Measurements from ENCODE around the gene OR9Q1. TPM values are rescaled to one million over a fixed set of nuclear protein-coding genes. Genes with fewer than 3 reads are reported as not detected.
A peak's percentile ranks its signal among the peaks of the same experiment; 100 is the strongest.
"Not testable (repeated sequence)": the region's sequence is repeated elsewhere in the genome, so short reads cannot be mapped to it uniquely, and the experiment has no call there.

The OR9Q1 gene
- not detected in 2 replicates for total RNA-seq (2014; rRNA removed; shearing (Covaris generic))

GRCh38 chr11:58023435-58023931, at the start of gene OR9Q1:
Gene OR9Q1 (plus strand): TSS chr11:58023881. CDS start chr11:58179445, 155,564 bp downstream.
- H3K4me1 ChIP-seq = peaks cover 30% of the 10 kb centered on the region
- H3K4me3 ChIP-seq = 0 out of 2 replicates have a peak within 1 kb of the TSS, but pooled peaks have one; percentile 5
- peak within 1 kb of the TSS; percentile 41 for H3K27ac ChIP-seq

GRCh38 chr11:57974132-57974531, 49.5 kb upstream of the OR9Q1 start:
- no peaks in the 10 kb centered on the region for H3K27me3 ChIP-seq
- DNase-seq = peak in 1 of 2 experiments; percentile 37
- H3K4me1 ChIP-seq = peaks cover 29% of the 10 kb centered on the region
- H3K4me3 ChIP-seq = no peak overlapping the region
- peak overlapping the region; percentile 86 for H3K27ac ChIP-seq
- H3K9me3 ChIP-seq (replicated peaks) = no peaks in the 10 kb centered on the region
- H3K36me3 ChIP-seq = no peaks in the 10 kb centered on the region

More at GRCh38 chr11:58023435-58023931, at the start of gene OR9Q1:
- Histone ChIP-seq H3K36me3 (no peaks in the 10 kb centered on the region), H3K9me3 (replicated peaks) (no peaks in the 10 kb centered on the region), H3K27me3 (no peaks in the 10 kb centered on the region)
- DNase-seq = no peak

- peak; percentile 98 to 99 for DNase-seq
- Histone ChIP-seq H3K27ac (peak overlapping the region; percentile 86), H3K36me3 (no peaks in the 10 kb centered on the region), H3K9me3 (replicated peaks) (no peaks in the 10 kb centered on the region), H3K27me3 (no peaks in the 10 kb centered on the region), H3K4me3 (no peak overlapping the region), H3K4me1 (peaks cover 38% of the 10 kb centered on the region)
Measured at GRCh38 chr11:57974848-57975601, 48.7 kb upstream of the OR9Q1 start.

GRCh38 chr11:57977709-57978108, 46.0 kb upstream of the OR9Q1 start:
- H3K36me3 ChIP-seq = no peaks in the 10 kb centered on the region
- DNase-seq = no peak
- H3K9me3 ChIP-seq (replicated peaks) = peaks cover 5% of the 10 kb centered on the region; the same call in 1 of the 2 replicates
- H3K27me3 ChIP-seq = no peaks in the 10 kb centered on the region
- peaks cover 38% of the 10 kb centered on the region for H3K4me1 ChIP-seq
- no peak overlapping the region for H3K27ac ChIP-seq
- H3K4me3 ChIP-seq = no peak overlapping the region

GRCh38 chr11:57978686-57979531, 44.8 kb upstream of the OR9Q1 start:
- no peak for DNase-seq
- H3K27ac ChIP-seq = no peak overlapping the region
- peaks cover 41% of the 10 kb centered on the region for H3K4me1 ChIP-seq
- no peaks in the 10 kb centered on the region for H3K36me3 ChIP-seq
- H3K27me3 ChIP-seq = no peaks in the 10 kb centered on the region
- H3K9me3 ChIP-seq (replicated peaks) = peaks cover 5% of the 10 kb centered on the region; the same call in 1 of the 2 replicates
- no peak overlapping the region for H3K4me3 ChIP-seq

- Histone ChIP-seq H3K4me3 (no peak overlapping the region), H3K4me1 (peaks cover 36% of the 10 kb centered on the region), H3K36me3 (no peaks in the 10 kb centered on the region), H3K27me3 (no peaks in the 10 kb centered on the region), H3K27ac (no peak overlapping the region), H3K9me3 (replicated peaks) (peaks cover 5% of the 10 kb centered on the region; the same call in 1 of the 2 replicates)
- DNase-seq = no peak
Measured at GRCh38 chr11:57979532-57980079, 44.1 kb upstream of the OR9Q1 start.

- DNase-seq = peak in 1 of 2 experiments; percentile 43
- H3K4me1 ChIP-seq = peaks cover 35% of the 10 kb centered on the region
- no peak overlapping the region for H3K27ac ChIP-seq
- H3K36me3 ChIP-seq = no peaks in the 10 kb centered on the region
- H3K27me3 ChIP-seq = no peaks in the 10 kb centered on the region
- H3K4me3 ChIP-seq = no peak overlapping the region
- H3K9me3 ChIP-seq (replicated peaks) = peaks cover 5% of the 10 kb centered on the region; the same call in 1 of the 2 replicates
Measured at GRCh38 chr11:57980201-57980600, 43.5 kb upstream of the OR9Q1 start.

- no peak for DNase-seq
- H3K9me3 ChIP-seq (replicated peaks) = peaks cover 5% of the 10 kb centered on the region; the same call in 1 of the 2 replicates
- no peak overlapping the region for H3K4me3 ChIP-seq
- no peaks in the 10 kb centered on the region for H3K27me3 ChIP-seq
- no peaks in the 10 kb centered on the region for H3K36me3 ChIP-seq
- H3K4me1 ChIP-seq = peaks cover 28% of the 10 kb centered on the region
- no peak overlapping the region for H3K27ac ChIP-seq
Measured at GRCh38 chr11:57981536-57981935, 42.1 kb upstream of the OR9Q1 start.

GRCh38 chr11:57982776-57983175, 40.9 kb upstream of the OR9Q1 start:
- Histone ChIP-seq H3K9me3 (replicated peaks) (peaks cover 5% of the 10 kb centered on the region; the same call in 1 of the 2 replicates), H3K27ac (no peak overlapping the region), H3K4me3 (no peak overlapping the region), H3K4me1 (peaks cover 28% of the 10 kb centered on the region), H3K27me3 (no peaks in the 10 kb centered on the region), H3K36me3 (no peaks in the 10 kb centered on the region)
- peak; percentile 51 to 71 for DNase-seq

GRCh38 chr11:57983191-57983590, 40.5 kb upstream of the OR9Q1 start:
- DNase-seq = no peak
- H3K9me3 ChIP-seq (replicated peaks) = peaks cover 5% of the 10 kb centered on the region; the same call in 1 of the 2 replicates
- no peak overlapping the region for H3K4me3 ChIP-seq
- H3K36me3 ChIP-seq = no peaks in the 10 kb centered on the region
- H3K4me1 ChIP-seq = peaks cover 28% of the 10 kb centered on the region
- no peak overlapping the region for H3K27ac ChIP-seq
- H3K27me3 ChIP-seq = no peaks in the 10 kb centered on the region

- H3K27ac ChIP-seq = not testable (repeated sequence)
Measured at GRCh38 chr11:57999523-57999922, 24.2 kb upstream of the OR9Q1 start.

GRCh38 chr11:58000021-58000420, 23.7 kb upstream of the OR9Q1 start:
- H3K27ac ChIP-seq = not testable (repeated sequence)

More at GRCh38 chr11:57999523-57999922, 24.2 kb upstream of the OR9Q1 start:
- DNase-seq; H3K27me3 ChIP-seq; H3K4me3 ChIP-seq; H3K9me3 ChIP-seq (replicated peaks); H3K36me3 ChIP-seq; H3K4me1 ChIP-seq: not testable (repeated sequence)

GRCh38 chr11:58000699-58001098, 23.0 kb upstream of the OR9Q1 start:
- H3K27me3 ChIP-seq = no peaks in the 10 kb centered on the region
- 0 out of 2 replicates have a peak, but pooled peaks cover 2% of the 10 kb centered on the region for H3K9me3 ChIP-seq (replicated peaks)
- no peak overlapping the region for H3K27ac ChIP-seq
- peaks cover 5% of the 10 kb centered on the region for H3K4me1 ChIP-seq
- H3K36me3 ChIP-seq = no peaks in the 10 kb centered on the region
- H3K4me3 ChIP-seq = no peak overlapping the region
- no peak for DNase-seq

More at GRCh38 chr11:58000021-58000420, 23.7 kb upstream of the OR9Q1 start:
- H3K9me3 ChIP-seq (replicated peaks); H3K4me1 ChIP-seq; H3K27me3 ChIP-seq; H3K36me3 ChIP-seq; H3K4me3 ChIP-seq; DNase-seq: not testable (repeated sequence)

GRCh38 chr11:58003036-58003435, 20.6 kb upstream of the OR9Q1 start:
- H3K27ac ChIP-seq = no peak overlapping the region
- H3K27me3 ChIP-seq = no peaks in the 10 kb centered on the region
- 0 out of 2 replicates have a peak, but pooled peaks cover 2% of the 10 kb centered on the region for H3K9me3 ChIP-seq (replicated peaks)
- H3K4me3 ChIP-seq = no peak overlapping the region
- H3K4me1 ChIP-seq = peaks cover 5% of the 10 kb centered on the region
- H3K36me3 ChIP-seq = no peaks in the 10 kb centered on the region
- DNase-seq = no peak

Measured in SJCRH30 (cell line).